H9 (cell line): Measurements from ENCODE around the gene HPSE. TPM values are rescaled to one million over a fixed set of nuclear protein-coding genes. Genes with fewer than 3 reads are reported as not detected.

Experiments used
- DNase-seq: peaks from one replicate; pipeline ENCODE4 v3.0.0-alpha.2; 2017
- H2AFZ ChIP-seq: one replicate; pipeline ENCODE4 v1.6.1; 2013; ENCODE audit warnings: mild to moderate bottlenecking, low read length, control low read depth, moderate library complexity
- H2AK5ac ChIP-seq: 2 replicates; pipeline ENCODE4 v1.6.1; 2013; ENCODE audit warnings: low read length, control low read depth, mixed read lengths; ENCODE audit not compliant: insufficient read length
- H2BK120ac ChIP-seq: one replicate; pipeline ENCODE4 v1.6.1; 2013; ENCODE audit warnings: low read depth, mild to moderate bottlenecking, low read length, control low read depth, inconsistent platforms; ENCODE audit not compliant: poor library complexity, severe bottlenecking
- H2BK12ac ChIP-seq: 2 replicates; pipeline ENCODE4 v1.6.1; 2013; ENCODE audit warnings: low read length, control low read depth, mixed read lengths, low read depth; ENCODE audit not compliant: insufficient read length
- H2BK15ac ChIP-seq: 2 replicates; pipeline ENCODE4 v1.6.1; 2013; ENCODE audit warnings: low read depth, low read length, control low read depth
- H2BK20ac ChIP-seq: one replicate; pipeline ENCODE4 v1.6.1; 2013; ENCODE audit warnings: low read depth, mild to moderate bottlenecking, low read length, control low read depth, inconsistent platforms; ENCODE audit not compliant: poor library complexity, severe bottlenecking
- H2BK5ac ChIP-seq: 2 replicates; pipeline ENCODE4 v1.6.1; 2013; ENCODE audit warnings: low read length, control low read depth, mixed read lengths; ENCODE audit not compliant: insufficient read length
- H3K14ac ChIP-seq: 2 replicates; pipeline ENCODE4 v1.6.1; 2013; ENCODE audit warnings: low read length, control low read depth; ENCODE audit not compliant: insufficient read depth
- H3K18ac ChIP-seq: 2 replicates; pipeline ENCODE4 v1.6.1; 2013; ENCODE audit warnings: low read depth, mild to moderate bottlenecking, mixed read lengths, low read length, control low read depth; ENCODE audit not compliant: insufficient read length
- H3K23ac ChIP-seq: 2 replicates; pipeline ENCODE4 v1.6.1; 2013; ENCODE audit warnings: low read length, control low read depth, mixed read lengths, low read depth; ENCODE audit not compliant: insufficient read length
- H3K23me2 ChIP-seq: 2 replicates; pipeline ENCODE4 v1.6.1; 2013; ENCODE audit warnings: low read depth, mild to moderate bottlenecking, mixed read lengths, low read length, control low read depth; ENCODE audit not compliant: insufficient read length, poor library complexity, severe bottlenecking
- H3K27ac ChIP-seq: 2 replicates; pipeline ENCODE4 v1.5.1; 2013; ENCODE audit warnings: low read length, control low read depth, mixed read lengths, low read depth; ENCODE audit not compliant: insufficient read length
- H3K27me3 ChIP-seq: 2 replicates; pipeline ENCODE4 v1.6.1; 2013; ENCODE audit warnings: low read length, control low read depth, inconsistent platforms; ENCODE audit not compliant: insufficient read depth
- H3K4ac ChIP-seq: 2 replicates; pipeline ENCODE4 v1.6.1; 2013; ENCODE audit warnings: low read depth, mild to moderate bottlenecking, control low read depth, inconsistent platforms, low read length, moderate library complexity
- H3K4me1 ChIP-seq: 2 replicates; pipeline ENCODE4 v1.6.1; 2013; ENCODE audit warnings: low read length, control low read depth, inconsistent platforms; ENCODE audit not compliant: insufficient read depth
- H3K4me2 ChIP-seq: 2 replicates; pipeline ENCODE4 v1.6.1; 2013; ENCODE audit warnings: low read length, control low read depth, mixed read lengths; ENCODE audit not compliant: insufficient read length, insufficient read depth
- H3K56ac ChIP-seq: 2 replicates; pipeline ENCODE4 v1.6.1; 2013; ENCODE audit warnings: low read depth, mild to moderate bottlenecking, mixed read lengths, low read length, control low read depth; ENCODE audit not compliant: insufficient read length
- H3K79me1 ChIP-seq: 2 replicates; pipeline ENCODE4 v1.6.1; 2013; ENCODE audit warnings: low read depth, mild to moderate bottlenecking, moderate library complexity, low read length, control low read depth, inconsistent platforms; ENCODE audit not compliant: insufficient read depth, poor library complexity, severe bottlenecking
- H3K79me2 ChIP-seq: 2 replicates; pipeline ENCODE4 v1.6.1; 2013; ENCODE audit warnings: low read length, control low read depth, inconsistent platforms; ENCODE audit not compliant: insufficient read depth
- H3K9ac ChIP-seq: 2 replicates; pipeline ENCODE4 v1.6.1; 2013; ENCODE audit warnings: low read length, control low read depth, mixed read lengths; ENCODE audit not compliant: insufficient read length; ENCODE audit errors: extremely low read depth
- H3K9me3 ChIP-seq: one replicate; pipeline ENCODE4 v1.6.1; 2013; ENCODE audit warnings: low read depth, low read length, inconsistent platforms; ENCODE audit not compliant: control insufficient read depth
- H3T11ph ChIP-seq: one replicate; pipeline ENCODE4 v1.6.1; 2013; ENCODE audit warnings: mild to moderate bottlenecking, low read length, control low read depth, inconsistent platforms
- H4K20me1 ChIP-seq: one replicate; pipeline ENCODE4 v1.6.1; 2013; ENCODE audit not compliant: control insufficient read depth, insufficient read length, insufficient read depth
- H4K5ac ChIP-seq: 2 replicates; pipeline ENCODE4 v1.6.1; 2013; ENCODE audit warnings: low read depth, mild to moderate bottlenecking, mixed read lengths, low read length, control low read depth; ENCODE audit not compliant: insufficient read length
- H4K8ac ChIP-seq: replicated peaks from 2 replicates; pipeline ENCODE4 v1.6.1; 2013; ENCODE audit warnings: low read length, control low read depth, mixed read lengths, low read depth; ENCODE audit not compliant: insufficient read length
- H4K91ac ChIP-seq: 2 replicates; pipeline ENCODE4 v1.6.1; 2013; ENCODE audit warnings: low read depth, mild to moderate bottlenecking, moderate library complexity, mixed read lengths, low read length, control low read depth; ENCODE audit not compliant: insufficient read length
- H3K27ac Mint-ChIP-seq, 3 experiments: 2 replicates in 2 of 3; 3 replicates in 1 of 3; pipeline ENCODE4 v1.8.0; 2020 to 2021; ENCODE audit warnings: mixed read lengths in 3 of 3, mild to moderate bottlenecking in 1 of 3, moderate library complexity in 1 of 3
- H3K27me3 Mint-ChIP-seq: 2 replicates; pipeline ENCODE4 v1.8.0; 2021; ENCODE audit warnings: low read depth, mild to moderate bottlenecking, moderate library complexity, mixed read lengths
- H3K36me3 Mint-ChIP-seq, 3 experiments: 2 replicates in 2 of 3; 3 replicates in 1 of 3; pipeline ENCODE4 v1.8.0; 2020 to 2021; ENCODE audit warnings: low read depth in 3 of 3, mixed read lengths in 3 of 3; ENCODE audit not compliant: insufficient read depth in 1 of 3
- H3K4me1 Mint-ChIP-seq, 2 experiments: 2 replicates each; pipeline ENCODE4 v1.8.0; 2020; ENCODE audit warnings: mixed read lengths in 2 of 2
- H3K4me3 Mint-ChIP-seq, 2 experiments: 2 replicates in 1 of 2; 3 replicates in 1 of 2; pipeline ENCODE4 v1.8.0; 2020 to 2021; ENCODE audit warnings: mild to moderate bottlenecking in 2 of 2, mixed read lengths in 2 of 2, moderate library complexity in 1 of 2
- H3K9me3 Mint-ChIP-seq, 2 experiments: 2 replicates in 1 of 2; 3 replicates in 1 of 2; pipeline ENCODE4 v1.8.0; 2020; ENCODE audit warnings: mild to moderate bottlenecking in 2 of 2, mixed read lengths in 2 of 2, moderate library complexity in 1 of 2
- WGBS: extraction: QIAGEN DNeasy Blood & Tissue Kit; methylation state at CpG from one replicate; pipeline ENCODE4 v1.1.7; 2013; ENCODE audit warnings: missing lambda C conversion rate, low lambda C conversion rate, mixed read lengths; ENCODE audit not compliant: insufficient read length; ENCODE audit errors: extremely low coverage; 5-methylcytosine and 5-hydroxymethylcytosine counted together
- total RNA-seq: library from RNA; stranded (reverse); gene quantifications from 2 replicates; pipeline ENCODE4 v1.2.1, GENCODE V29; 2021
- TF ChIP-seq, protein P1 (sequence below): fragments of 200-600 bp; sonication (generic); conservative IDR thresholded peaks from 3 replicates; pipeline ENCODE4 v1.8.0; 2021; ENCODE audit warnings: antibody characterized with exemption, mild to moderate bottlenecking

The HPSE gene
- total RNA-seq, 1 experiment from 2014 or later = 2.0 TPM

DNA sequence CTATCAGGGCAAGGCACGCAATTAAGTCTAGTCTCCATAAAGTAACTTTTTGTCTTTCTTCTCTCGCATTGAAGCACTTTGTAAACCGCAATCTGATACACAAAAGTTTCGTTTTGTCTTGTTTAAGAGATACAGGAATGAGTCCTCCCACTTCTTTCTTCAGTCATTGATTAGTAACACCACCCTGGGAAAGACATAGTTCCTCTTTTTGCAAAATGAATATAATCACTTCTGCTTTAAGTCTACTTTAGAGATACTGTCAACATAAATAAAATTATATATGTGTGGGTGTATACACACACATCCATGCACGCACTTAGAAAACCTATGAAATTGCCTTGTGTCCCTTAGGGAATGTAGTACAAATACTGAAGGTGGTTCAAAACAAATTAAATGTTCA lies 61.7 kb downstream of the HPSE start:
- no peak overlapping the region for H3K18ac ChIP-seq
- H3K4ac ChIP-seq = no peak overlapping the region
- no peak overlapping the region for H2BK20ac ChIP-seq
- no peak overlapping the region for H2BK15ac ChIP-seq
- H4K91ac ChIP-seq = no peak overlapping the region
- no peaks in the 10 kb centered on the region for H4K20me1 ChIP-seq
- no peak overlapping the region for H3K14ac ChIP-seq
- no peaks in the 10 kb centered on the region for H3K79me1 ChIP-seq
- no peak overlapping the region for H2AFZ ChIP-seq
- Mint-ChIP-seq H3K4me1 (no peaks in the 10 kb centered on the region), H3K36me3 (peaks cover 0 to 34% (median 19%) of the 10 kb centered on the region in 3 experiments; a peak in 5 of 7 replicates), H3K27ac (no peak overlapping the region), H3K27me3 (no peaks in the 10 kb centered on the region), H3K4me3 (no peak overlapping the region), H3K9me3 (no peaks in the 10 kb centered on the region)
- H3K79me2 ChIP-seq = no peaks in the 10 kb centered on the region
- no peak overlapping the region for H3K27ac ChIP-seq
- no peak overlapping the region for H3K56ac ChIP-seq
- no peak overlapping the region for H3K4me2 ChIP-seq
- no peak overlapping the region for H4K8ac ChIP-seq
- DNase-seq = no peak
- H3K23me2 ChIP-seq = no peaks in the 10 kb centered on the region
- WGBS = no CpG with 5 or more reads among the region's 5 CpGs
- H3T11ph ChIP-seq = no peak overlapping the region
- H3K27me3 ChIP-seq = no peaks in the 10 kb centered on the region
- no peak overlapping the region for H3K23ac ChIP-seq
- TF ChIP-seq, protein P1, sequence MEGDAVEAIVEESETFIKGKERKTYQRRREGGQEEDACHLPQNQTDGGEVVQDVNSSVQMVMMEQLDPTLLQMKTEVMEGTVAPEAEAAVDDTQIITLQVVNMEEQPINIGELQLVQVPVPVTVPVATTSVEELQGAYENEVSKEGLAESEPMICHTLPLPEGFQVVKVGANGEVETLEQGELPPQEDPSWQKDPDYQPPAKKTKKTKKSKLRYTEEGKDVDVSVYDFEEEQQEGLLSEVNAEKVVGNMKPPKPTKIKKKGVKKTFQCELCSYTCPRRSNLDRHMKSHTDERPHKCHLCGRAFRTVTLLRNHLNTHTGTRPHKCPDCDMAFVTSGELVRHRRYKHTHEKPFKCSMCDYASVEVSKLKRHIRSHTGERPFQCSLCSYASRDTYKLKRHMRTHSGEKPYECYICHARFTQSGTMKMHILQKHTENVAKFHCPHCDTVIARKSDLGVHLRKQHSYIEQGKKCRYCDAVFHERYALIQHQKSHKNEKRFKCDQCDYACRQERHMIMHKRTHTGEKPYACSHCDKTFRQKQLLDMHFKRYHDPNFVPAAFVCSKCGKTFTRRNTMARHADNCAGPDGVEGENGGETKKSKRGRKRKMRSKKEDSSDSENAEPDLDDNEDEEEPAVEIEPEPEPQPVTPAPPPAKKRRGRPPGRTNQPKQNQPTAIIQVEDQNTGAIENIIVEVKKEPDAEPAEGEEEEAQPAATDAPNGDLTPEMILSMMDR = no peak
- no peak overlapping the region for H3K9ac ChIP-seq
- no peaks in the 10 kb centered on the region for H3K4me1 ChIP-seq
- H2BK120ac ChIP-seq = no peak overlapping the region
- H2AK5ac ChIP-seq = no peak overlapping the region
- H3K9me3 ChIP-seq = no peaks in the 10 kb centered on the region
- H4K5ac ChIP-seq = no peak overlapping the region
- H2BK12ac ChIP-seq = no peak overlapping the region
- H2BK5ac ChIP-seq = no peak overlapping the region
